Globus pallidus (tissue), 1 donor: ENCODE data around the gene NLE1.
"Not testable (repeated sequence)": the region's sequence is repeated elsewhere in the genome, so short reads cannot be mapped to it uniquely, and the experiment has no call there.

Experiments
- DNase-seq: peaks from one replicate; pipeline ENCODE4 v3.0.0-alpha.2; 2015; ENCODE audit warnings: low spot score

Gene NLE1

GRCh38 chr17:35127751-35128514, 14.2 kb downstream of the NLE1 start:
- no peak for DNase-seq

DNA sequence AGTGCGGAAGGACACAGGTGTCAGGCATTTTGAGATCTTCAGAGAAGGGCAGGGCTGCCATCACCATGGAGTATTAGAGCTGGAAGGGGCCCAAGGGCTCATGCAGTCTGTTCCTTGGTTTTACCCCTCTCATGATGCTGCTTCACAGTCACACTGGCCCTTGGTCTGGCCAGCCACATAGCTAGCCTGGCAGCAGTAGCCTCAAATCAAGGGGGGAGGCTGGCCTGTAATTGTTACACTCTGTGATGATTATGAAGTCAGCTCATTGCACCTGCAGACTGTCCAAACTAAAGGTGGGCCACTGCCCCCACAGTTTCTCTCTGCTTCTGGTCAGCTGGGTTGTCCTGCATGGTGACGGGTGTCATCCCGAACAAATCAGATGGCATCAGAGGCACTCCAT, 20.8 kb downstream of the NLE1 start, which contains the start of gene FNDC8:
Gene FNDC8, plus strand, starts transcription at position 301 of the 400 bp plus-strand sequence. Its CDS starts 79 bp downstream, at position 380.
- DNase-seq, result no peak

DNA sequence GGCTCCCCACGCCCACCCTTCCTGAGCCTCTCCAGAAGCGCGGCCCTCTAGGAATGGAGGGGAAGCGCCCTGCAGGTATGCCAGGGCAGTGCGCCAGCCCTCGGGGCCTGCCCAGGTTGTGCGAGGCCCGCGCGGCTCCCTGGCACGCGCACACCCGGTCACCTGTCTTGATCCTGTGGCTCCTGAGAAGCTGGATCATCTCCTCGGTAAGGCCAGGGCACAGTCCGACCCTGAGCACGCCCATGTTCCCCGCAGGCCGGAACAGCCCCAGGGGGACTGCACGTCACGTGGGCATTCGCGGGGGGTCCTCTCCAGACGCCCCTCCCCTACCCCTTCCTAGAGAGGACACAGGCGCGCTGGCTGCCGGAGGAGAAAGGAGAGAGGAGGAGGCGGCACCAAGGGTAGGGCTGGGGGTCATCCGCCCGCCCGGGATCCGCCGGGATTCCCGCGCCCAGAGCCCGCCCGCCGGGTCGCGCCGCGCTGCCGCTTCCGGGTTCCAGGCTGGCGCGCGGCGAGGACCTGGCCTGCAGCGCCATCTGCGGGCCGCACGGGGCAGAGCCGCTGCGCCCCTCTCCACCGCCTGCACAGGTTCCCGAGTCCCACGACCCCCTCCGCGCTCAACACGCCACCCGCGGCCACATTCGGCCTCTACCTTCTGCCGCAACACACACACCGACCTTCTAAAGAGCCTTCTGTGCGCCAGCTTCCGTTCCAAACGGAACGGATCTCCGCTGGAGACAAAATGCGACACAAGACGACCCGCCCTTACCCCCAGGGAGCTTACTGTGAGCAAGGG, 22.5 kb downstream of the NLE1 start, which contains the start of gene RAD51D:
Gene RAD51D, minus strand, starts transcription at position 491 of the 796 bp plus-strand sequence. Its CDS starts 247 bp downstream, at position 244.
- peak; percentile 58 for DNase-seq

GRCh38 chr17:35117984-35118383, 24.1 kb downstream of the NLE1 start:
- peak; percentile 18 for DNase-seq

- no peak for DNase-seq
Observed at GRCh38 chr17:35116845-35117244, 25.3 kb downstream of the NLE1 start.

DNA sequence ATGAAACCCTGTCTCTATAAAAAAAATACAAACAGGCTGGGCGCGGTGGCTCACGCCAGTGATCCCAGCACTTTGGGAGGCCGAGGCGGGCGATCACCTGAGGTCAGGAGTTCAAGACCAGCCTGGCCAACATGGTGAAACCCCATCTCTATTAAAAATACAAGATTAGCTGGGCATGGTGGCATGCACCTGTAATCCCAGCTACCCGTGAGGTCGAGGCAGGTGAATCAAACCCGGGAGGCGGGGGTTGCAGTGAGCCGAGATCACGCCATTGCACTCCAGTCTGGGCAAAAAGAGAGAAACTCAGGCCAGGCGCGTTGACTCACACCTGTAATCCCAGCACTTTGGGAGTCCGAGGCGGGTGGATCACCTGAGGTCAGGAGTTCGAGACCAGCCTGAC, 31.3 kb downstream of the NLE1 start:
- not testable (repeated sequence) for DNase-seq

GRCh38 chr17:35104844-35105450, 37.2 kb downstream of the NLE1 start:
- DNase-seq, result no peak

DNA sequence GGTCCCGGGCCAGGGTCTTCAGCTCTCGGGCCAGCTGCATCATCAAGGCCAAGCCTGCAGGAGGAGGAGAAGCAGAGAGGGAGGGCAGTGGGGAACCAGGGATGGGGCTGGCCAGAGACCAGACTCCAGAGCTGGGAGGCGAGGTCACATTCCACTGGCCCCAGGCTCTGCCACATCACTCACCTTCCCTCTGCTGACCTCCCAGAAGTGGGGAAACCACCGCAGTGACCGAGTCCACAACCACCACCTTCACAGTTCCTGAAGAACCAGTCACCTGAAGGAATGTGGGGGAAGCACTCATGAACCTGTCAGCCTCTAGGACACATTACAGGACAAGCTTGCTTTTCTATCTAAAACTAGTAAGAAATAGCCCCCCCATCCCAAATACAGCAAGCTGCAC, 38.8 kb downstream of the NLE1 start:
- no peak for DNase-seq

- no peak for DNase-seq
Observed at GRCh38 chr17:35101725-35102124, 40.4 kb downstream of the NLE1 start.

- no peak for DNase-seq
Observed at GRCh38 chr17:35101036-35101435, 41.1 kb downstream of the NLE1 start.

- no peak for DNase-seq
Observed at GRCh38 chr17:35099908-35100307, 42.2 kb downstream of the NLE1 start.

- DNase-seq, result no peak
Observed at GRCh38 chr17:35097776-35098175, 44.3 kb downstream of the NLE1 start.

DNA sequence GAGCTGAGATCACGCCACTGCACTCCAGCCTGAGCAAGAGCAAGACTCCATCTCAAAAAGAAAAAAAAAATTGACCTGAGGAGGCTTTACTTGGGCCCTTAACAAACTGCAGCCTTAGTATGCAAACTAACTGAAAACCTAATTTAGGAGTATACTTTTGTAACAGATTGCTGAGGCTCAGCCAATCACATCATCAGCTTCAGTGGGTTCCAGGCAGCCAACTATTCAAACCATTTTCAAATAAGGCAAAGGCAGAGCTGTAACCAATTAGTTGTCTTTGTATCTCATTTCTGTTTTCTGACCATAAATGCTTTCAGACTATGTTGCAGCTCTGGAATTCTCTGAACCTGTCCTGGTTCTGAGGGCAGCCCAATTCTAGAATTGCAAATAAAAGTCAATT, 46.4 kb downstream of the NLE1 start:
- no peak for DNase-seq

- DNase-seq, result no peak
Observed at GRCh38 chr17:35094902-35095301, 47.2 kb downstream of the NLE1 start.

GRCh38 chr17:35090707-35091106, 51.4 kb downstream of the NLE1 start:
- not testable (repeated sequence) for DNase-seq

DNA sequence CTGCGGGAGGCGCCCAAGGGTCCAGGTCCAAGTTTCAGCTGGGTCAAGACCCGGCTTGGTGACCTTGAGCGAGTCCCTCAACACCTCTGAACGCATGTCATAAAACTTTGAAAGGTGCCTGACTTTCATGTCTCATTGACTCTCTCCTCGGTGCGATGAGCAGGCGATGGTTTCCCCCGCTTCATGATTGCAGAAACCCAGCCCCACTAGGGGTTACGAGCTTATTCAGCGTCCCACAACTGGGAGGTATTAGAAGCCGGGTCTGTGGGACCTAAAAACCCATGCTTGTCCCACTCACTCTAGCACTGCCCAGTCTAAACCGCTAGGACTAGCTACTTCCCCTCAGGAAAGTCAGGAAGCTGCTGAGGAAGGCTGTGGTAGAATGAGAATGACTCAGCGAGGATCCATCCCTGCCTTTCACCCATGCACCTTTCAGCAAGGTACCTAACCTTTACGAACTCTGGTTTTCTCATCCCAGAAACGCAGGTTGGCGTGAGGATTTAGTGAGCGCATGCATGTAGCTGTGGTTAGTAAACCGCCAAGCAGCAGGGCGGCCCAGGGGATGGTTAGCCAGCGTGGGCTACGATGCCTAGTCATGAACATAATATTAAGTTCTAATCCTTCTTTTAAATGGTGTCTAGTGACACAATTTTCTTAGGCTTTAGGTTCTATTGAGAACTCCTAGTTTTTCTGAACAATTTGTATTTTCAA, 52.4 kb downstream of the NLE1 start:
- no peak for DNase-seq

- peak; percentile 90 for DNase-seq
Observed at GRCh38 chr17:35088881-35089585, 53.1 kb downstream of the NLE1 start.

DNA sequence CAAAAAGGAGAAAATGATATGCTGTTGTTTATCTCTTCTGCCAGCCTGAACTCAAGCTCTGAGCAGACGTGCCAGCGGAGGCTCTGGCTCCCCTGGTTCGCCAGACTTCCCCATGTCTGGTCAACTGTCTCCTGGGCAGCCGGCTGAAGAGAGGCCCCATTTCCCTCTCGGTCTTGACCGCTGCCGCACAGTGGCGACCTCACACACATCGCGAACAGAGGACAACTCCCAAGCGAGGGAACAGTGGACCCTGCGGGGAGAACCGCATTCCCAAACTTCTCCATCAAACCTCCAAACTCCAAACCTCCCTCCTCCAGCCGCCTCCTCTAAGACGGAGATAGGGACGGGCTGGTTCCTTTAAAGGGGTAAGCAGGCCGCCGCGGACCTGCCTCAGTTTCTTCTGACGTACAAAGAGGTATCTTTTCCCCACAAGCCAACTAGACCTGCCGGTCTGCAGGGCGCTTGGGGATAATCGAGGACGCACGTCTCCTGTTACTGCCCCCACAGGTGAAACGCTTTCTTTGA, 53.7 kb downstream of the NLE1 start:
- DNase-seq, result no peak

DNA sequence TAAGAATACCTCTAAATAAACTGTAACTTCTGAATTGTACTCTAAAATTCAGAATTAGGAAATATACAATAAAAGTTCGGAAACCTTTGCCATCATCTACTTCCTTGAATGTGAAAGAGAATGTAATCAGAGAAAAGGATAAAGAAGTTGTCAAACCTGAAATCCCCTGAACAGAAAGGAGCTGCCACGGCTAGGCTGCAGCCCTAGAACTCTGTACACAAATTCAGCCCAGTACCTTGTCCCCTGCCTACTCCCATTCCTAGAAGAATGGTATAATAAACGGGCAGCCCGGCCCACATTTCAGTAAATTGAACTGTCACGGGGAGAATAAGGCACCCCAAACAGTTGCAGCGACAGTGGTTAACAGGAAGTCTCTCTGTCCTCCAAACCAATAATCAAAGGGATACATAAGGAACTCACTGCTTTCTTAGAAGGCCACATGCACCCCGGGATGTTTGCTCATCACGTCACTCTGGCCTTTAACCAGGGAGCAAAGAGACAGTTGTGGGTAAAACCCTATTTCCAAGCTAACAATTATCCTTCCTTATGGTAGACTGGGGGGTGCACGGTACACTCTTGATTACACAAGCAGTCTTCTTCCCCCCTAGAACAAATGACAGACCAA, 54.3 kb downstream of the NLE1 start:
- peak; percentile 83 for DNase-seq

- DNase-seq, result peak; percentile 45
Observed at GRCh38 chr17:35086931-35087573, 55.1 kb downstream of the NLE1 start.
